WTC11 (cell line): ENCODE measurements around the gene KCNC4. TPM values are rescaled to one million over a fixed set of nuclear protein-coding genes. Genes with fewer than 3 reads are reported as not detected.
A peak's percentile ranks its signal among the peaks of the same experiment; 100 is the strongest.

Experiments
- ATAC-seq: fragments of 200-7000 bp; cut with Tn5 transposase; 2 replicates; pipeline ENCODE4 v1.10.0; 2021; ENCODE audit warnings: mild to moderate bottlenecking, moderate library complexity
- CTCF ChIA-PET: fragments of 300-600 bp; sonication (Branson Sonifier 250); formaldehyde crosslinking; loops from one replicate; lab custom pipeline; 2021; ENCODE audit warnings: antibody characterized with exemption; lab: Charles Lee
- POLR2A ChIA-PET: fragments of 350-600 bp; sonication (Branson Sonifier 250); formaldehyde crosslinking; loops from one replicate; lab custom pipeline; 2021; ENCODE audit warnings: antibody characterized with exemption; lab: Charles Lee
- DNase-seq: peaks from one replicate; pipeline ENCODE4 v3.0.0; 2021; ENCODE audit warnings: low spot score
- H3K27ac Mint-ChIP-seq: 2 replicates; pipeline ENCODE4 v1.8.0; 2021; ENCODE audit warnings: mixed read lengths
- H3K27me3 Mint-ChIP-seq: 2 replicates; pipeline ENCODE4 v1.8.0; 2021; ENCODE audit warnings: low read depth, mild to moderate bottlenecking, moderate library complexity, mixed read lengths
- H3K36me3 Mint-ChIP-seq: 2 replicates; pipeline ENCODE4 v1.8.0; 2021; ENCODE audit warnings: mixed read lengths
- H3K4me1 Mint-ChIP-seq: 2 replicates; pipeline ENCODE4 v1.8.0; 2022; ENCODE audit warnings: mixed read lengths
- H3K4me3 Mint-ChIP-seq: 2 replicates; pipeline ENCODE4 v1.8.0; 2021; ENCODE audit warnings: mild to moderate bottlenecking, moderate library complexity, mixed read lengths
- H3K9me3 Mint-ChIP-seq: 2 replicates; pipeline ENCODE4 v1.8.0; 2021; ENCODE audit warnings: mixed read lengths
- ATF6 ChIP-seq: sonication (generic); formaldehyde crosslinking; IDR thresholded peaks from 2 replicates; pipeline ENCODE4 v1.8.1; 2023; ENCODE audit warnings: mild to moderate bottlenecking, missing genetic modification reagents
- CDX4 ChIP-seq: fragments of 250-450 bp; sonication (Bioruptor Pico); IDR thresholded peaks from 2 replicates; pipeline ENCODE4 v1.9.0; 2021; ENCODE audit warnings: moderate library complexity, mild to moderate bottlenecking, inconsistent platforms, borderline replicate concordance
- CTCF ChIP-seq: fragments of 200-600 bp; IDR thresholded peaks from 2 replicates; pipeline ENCODE4 v1.8.0; 2022; ENCODE audit warnings: antibody characterized with exemption
- E2F4 ChIP-seq: sonication (generic); formaldehyde crosslinking; IDR thresholded peaks from 2 replicates; pipeline ENCODE4 v1.8.1; 2022; ENCODE audit warnings: low read depth, mild to moderate bottlenecking, moderate library complexity, missing genetic modification reagents, borderline replicate concordance
- EMX1 ChIP-seq: fragments of 250-450 bp; sonication (Bioruptor Pico); IDR thresholded peaks from 2 replicates; pipeline ENCODE4 v1.8.0; 2021; ENCODE audit warnings: mild to moderate bottlenecking
- ESRRA ChIP-seq: sonication (generic); formaldehyde crosslinking; IDR thresholded peaks from 2 replicates; pipeline ENCODE4 v1.8.1; 2022; ENCODE audit warnings: mild to moderate bottlenecking, missing genetic modification reagents, borderline replicate concordance
- ETV6 ChIP-seq: sonication (generic); formaldehyde crosslinking; IDR thresholded peaks from 2 replicates; pipeline ENCODE4 v1.8.1; 2022; ENCODE audit warnings: mild to moderate bottlenecking, missing genetic modification reagents
- FOXK1 ChIP-seq: sonication (generic); formaldehyde crosslinking; IDR thresholded peaks from 2 replicates; pipeline ENCODE4 v1.8.0; 2022; ENCODE audit warnings: mild to moderate bottlenecking, moderate library complexity, missing genetic modification reagents
- FOXP4 ChIP-seq: sonication (generic); formaldehyde crosslinking; IDR thresholded peaks from 2 replicates; pipeline ENCODE4 v1.8.0; 2022; ENCODE audit warnings: mild to moderate bottlenecking, missing genetic modification reagents
- HMGA2 ChIP-seq: fragments of 250-450 bp; sonication (Bioruptor Pico); IDR thresholded peaks from 2 replicates; pipeline ENCODE4 v1.4.0; 2021; ENCODE audit warnings: mild to moderate bottlenecking, moderate library complexity
- JAZF1 ChIP-seq: fragments of 250-450 bp; sonication (Bioruptor Pico); IDR thresholded peaks from 2 replicates; pipeline ENCODE4 v1.9.0; 2021; ENCODE audit warnings: moderate library complexity, mild to moderate bottlenecking, inconsistent platforms
- JUN ChIP-seq: sonication (generic); formaldehyde crosslinking; IDR thresholded peaks from 2 replicates; pipeline ENCODE4 v1.8.0; 2023; ENCODE audit warnings: mild to moderate bottlenecking, missing genetic modification reagents
- MAX ChIP-seq: sonication (generic); formaldehyde crosslinking; IDR thresholded peaks from 2 replicates; pipeline ENCODE4 v1.8.0; 2022; ENCODE audit warnings: mild to moderate bottlenecking, missing genetic modification reagents
- NR3C1 ChIP-seq: sonication (generic); formaldehyde crosslinking; conservative IDR thresholded peaks from 2 replicates; pipeline ENCODE4 v1.8.1; 2023; ENCODE audit warnings: low read depth, mild to moderate bottlenecking, missing genetic modification reagents
- PRRX2 ChIP-seq: fragments of 250-450 bp; sonication (Bioruptor Pico); IDR thresholded peaks from 2 replicates; pipeline ENCODE4 v1.8.0; 2021; ENCODE audit warnings: mild to moderate bottlenecking
- SMAD4 ChIP-seq: sonication (generic); formaldehyde crosslinking; IDR thresholded peaks from 2 replicates; pipeline ENCODE4 v1.8.0; 2022; ENCODE audit warnings: mild to moderate bottlenecking, missing genetic modification reagents
- TCF7 ChIP-seq: sonication (generic); formaldehyde crosslinking; IDR thresholded peaks from 2 replicates; pipeline ENCODE4 v1.8.0; 2022; ENCODE audit warnings: mild to moderate bottlenecking, low read depth, missing genetic modification reagents, moderate library complexity
- TEAD4 ChIP-seq: sonication (generic); formaldehyde crosslinking; IDR thresholded peaks from 2 replicates; pipeline ENCODE4 v1.8.0; 2022; ENCODE audit warnings: mild to moderate bottlenecking, missing genetic modification reagents
- USF1 ChIP-seq: sonication (generic); formaldehyde crosslinking; IDR thresholded peaks from 2 replicates; pipeline ENCODE4 v1.8.0; 2022; ENCODE audit warnings: mild to moderate bottlenecking, missing genetic modification reagents
- ZNF512 ChIP-seq: sonication (generic); formaldehyde crosslinking; IDR thresholded peaks from 2 replicates; pipeline ENCODE4 v1.8.1; 2022; ENCODE audit warnings: missing genetic modification reagents, borderline replicate concordance
- total RNA-seq: library from RNA; stranded (reverse); gene quantifications from 3 replicates; pipeline ENCODE4 v1.2.3, GENCODE V29; 2021

Gene KCNC4
- total RNA-seq, 1 experiment from 2014 or later = 19.9 TPM

- TF ChIP-seq MAX (CRISPR knock-in tag) = no peak
Observed at GRCh38 chr1:110235181-110235833, 25.2 kb downstream of the KCNC4 start (continued).

- Mint-ChIP-seq H3K4me3 (no peak overlapping the region), H3K9me3 (peaks cover 9% of the 10 kb centered on the region), H3K4me1 (peaks cover 18% of the 10 kb centered on the region), H3K27me3 (no peaks in the 10 kb centered on the region), H3K27ac (peak overlapping the region; percentile 36; the same call in 1 of the 2 replicates), H3K36me3 (peaks cover 29% of the 10 kb centered on the region)
- ChIA-PET CTCF (interaction anchor here (1.0 to 4.1 kb wide), 3 partner anchors 28 to 77 kb away, joined by 3 to 12 read pairs (median 4); no protein-coding TSS in a partner anchor), POLR2A (interaction anchor here (1.2 kb wide), 1 partner anchor 10 kb away, joined by 4 read pairs; no protein-coding TSS in a partner anchor)
- ATAC-seq (no peak), DNase-seq (no peak)
- no peak for TF ChIP-seq NR3C1 (CRISPR knock-in tag)
- TF ChIP-seq CDX4 (CRISPR knock-in tag) = no peak
- no peak for TF ChIP-seq JUN
- no peak for TF ChIP-seq MAX (CRISPR knock-in tag)
- no peak for TF ChIP-seq ESRRA
- TF ChIP-seq ATF6 (CRISPR knock-in tag) = no peak
- TF ChIP-seq USF1 (CRISPR knock-in tag) = no peak
- TF ChIP-seq TCF7 (CRISPR knock-in tag) = no peak
- no peak for TF ChIP-seq ETV6 (CRISPR knock-in tag)
- no peak for TF ChIP-seq E2F4 (CRISPR knock-in tag)
- no peak for TF ChIP-seq TEAD4
- TF ChIP-seq FOXK1 (CRISPR knock-in tag) = no peak
- TF ChIP-seq ZNF512 = no peak
- TF ChIP-seq CTCF = no peak
- no peak for TF ChIP-seq PRRX2 (CRISPR knock-in tag)
- TF ChIP-seq HMGA2 = no peak
- TF ChIP-seq SMAD4 (CRISPR knock-in tag) = no peak
- TF ChIP-seq FOXP4 (CRISPR knock-in tag) = no peak
- TF ChIP-seq JAZF1 (CRISPR knock-in tag) = no peak
- no peak for TF ChIP-seq EMX1 (CRISPR knock-in tag)
Observed at GRCh38 chr1:110235834-110236682, 25.9 kb downstream of the KCNC4 start.
